GM12878 (cell line): Measurements from ENCODE around the gene PTPRN2. TPM values are rescaled to one million over a fixed set of nuclear protein-coding genes. Genes with fewer than 3 reads are reported as not detected.

Experiments used
- ATAC-seq: fragments of 200-7000 bp; cut with Tn5 transposase; 3 replicates; pipeline ENCODE4 v1.9.1; 2020; ENCODE audit warnings: mild to moderate bottlenecking, moderate library complexity
- BruUV-seq: library from RNA; stranded (reverse); fragments of 400-500 nt; replicated peaks from 2 replicates; lab custom pipeline; 2021; lab: Mats Ljungman, UMichigan
- CTCF ChIA-PET: fragments of 300-600 bp; sonication (Branson Sonifier 250); formaldehyde crosslinking; extraction: SDS; loops from one replicate; lab custom pipeline; 2021; ENCODE audit warnings: inconsistent platforms; lab: Yijun Ruan, JAX
- POLR2A ChIA-PET: fragments of 350-600 bp; formaldehyde crosslinking; extraction: SDS; loops from one replicate; lab custom pipeline; 2021; ENCODE audit warnings: inconsistent platforms; lab: Charles Lee
- RAD21 ChIA-PET: fragments of 300-600 bp; sonication (Branson Sonifier 250); formaldehyde crosslinking; loops from one replicate; lab custom pipeline; 2023; ENCODE audit warnings: antibody characterized with exemption; ENCODE audit not compliant: unreplicated experiment; lab: Charles Lee
- SMC1A ChIA-PET: fragments of 300-600 bp; sonication (Branson Sonifier 250); formaldehyde crosslinking; loops from one replicate; lab custom pipeline; 2023; ENCODE audit not compliant: unreplicated experiment, uncharacterized antibody; lab: Charles Lee
- DNase-seq: peaks from one replicate; pipeline ENCODE4 v3.0.0-alpha.2; 2011; ENCODE audit warnings: low read depth, low spot score
- FAIRE-seq: peaks from 3 replicates; lab custom pipeline; 2011; peaks lifted over from hg19 to GRCh38; lab: Jason Lieb, UNC
- H2AFZ ChIP-seq: 2 replicates; pipeline ENCODE4 v1.6.0; 2011; ENCODE audit warnings: low read depth, low read length, control low read depth; ENCODE audit not compliant: control insufficient read depth
- H3K27ac ChIP-seq: 2 replicates; pipeline ENCODE4 v1.5.1; 2011; ENCODE audit warnings: control low read depth; ENCODE audit not compliant: control insufficient read depth, insufficient read depth
- H3K27me3 ChIP-seq, 2 experiments: replicated peaks in 1 of 2; 2 replicates each; pipeline versions ENCODE4 v1.6.0 to v1.6.1; 2011; ENCODE audit warnings: low read length in 1 of 2; ENCODE audit not compliant: control insufficient read depth in 2 of 2, insufficient read depth in 2 of 2
- H3K36me3 ChIP-seq, 2 experiments: 2 replicates each; pipeline ENCODE4 v1.5.1; 2011; ENCODE audit warnings: low read length in 1 of 2; ENCODE audit not compliant: control insufficient read depth in 2 of 2, insufficient read depth in 2 of 2
- H3K4me1 ChIP-seq: 2 replicates; pipeline ENCODE4 v1.6.1; 2011; ENCODE audit warnings: mild to moderate bottlenecking, low read length, moderate library complexity, mixed read lengths; ENCODE audit not compliant: control insufficient read depth, insufficient read depth
- H3K4me2 ChIP-seq: 2 replicates; pipeline ENCODE4 v1.6.0; 2011; ENCODE audit warnings: control low read depth; ENCODE audit not compliant: control insufficient read depth, insufficient read depth
- H3K4me3 ChIP-seq: fragments of 200-600 bp; sonication (generic); 2 replicates; pipeline ENCODE4 v1.5.1; 2016
- H3K79me2 ChIP-seq: 2 replicates; pipeline ENCODE4 v1.6.0; 2011; ENCODE audit warnings: low read length; ENCODE audit not compliant: control insufficient read depth, insufficient read depth
- H3K9ac ChIP-seq: 2 replicates; pipeline ENCODE4 v1.8.0; 2011; ENCODE audit warnings: low read length, control low read depth, mixed read lengths; ENCODE audit not compliant: control insufficient read depth, insufficient read depth
- H3K9me3 ChIP-seq: replicated peaks from 3 replicates; pipeline ENCODE4 v1.5.1; 2011; ENCODE audit warnings: mild to moderate bottlenecking, low read length; ENCODE audit not compliant: control insufficient read depth, insufficient read depth
- H4K20me1 ChIP-seq: 2 replicates; pipeline ENCODE4 v1.6.0; 2011; ENCODE audit not compliant: control insufficient read depth, insufficient read depth
- CHD1 ChIP-seq: IDR thresholded peaks from 2 replicates; pipeline ENCODE4 v1.6.1; 2012; ENCODE audit warnings: low read depth, low read length, improper control_type of control experiment
- GABPA ChIP-seq: IDR thresholded peaks from 2 replicates; pipeline ENCODE4 v1.6.1; 2014; ENCODE audit warnings: antibody characterized with exemption, low read depth, mild to moderate bottlenecking, inconsistent platforms
- IRF5 ChIP-seq: fragments of 450-650 bp; IDR thresholded peaks from 2 replicates; pipeline ENCODE4 v1.6.1; 2017; ENCODE audit warnings: borderline replicate concordance
- KAT2A ChIP-seq: conservative IDR thresholded peaks from 2 replicates; pipeline ENCODE4 v1.6.1; 2011; ENCODE audit warnings: low read depth, low read length; ENCODE audit not compliant: control insufficient read depth
- NR2C2 ChIP-seq: IDR thresholded peaks from 2 replicates; pipeline ENCODE4 v1.6.1; 2011; ENCODE audit warnings: borderline replicate concordance, low read depth; ENCODE audit not compliant: control insufficient read depth, insufficient read length
- SMAD5 ChIP-seq: IDR thresholded peaks from 2 replicates; pipeline ENCODE4 v1.6.1; 2016; ENCODE audit warnings: antibody characterized with exemption, low read depth
- SP1 ChIP-seq: IDR thresholded peaks from one replicate; pipeline ENCODE4 v1.6.1; 2011; ENCODE audit warnings: low read depth, low read length
- WRNIP1 ChIP-seq: IDR thresholded peaks from 2 replicates; pipeline ENCODE4 v1.6.1; 2011; ENCODE audit warnings: low read depth, low read length, improper control_type of control experiment, borderline replicate concordance
- WGBS: methylation state at CpG from one replicate; pipeline ENCODE4 v1.1.6; 2016; ENCODE audit warnings: low lambda C conversion rate; ENCODE audit not compliant: insufficient replicate concordance, insufficient coverage; ENCODE audit errors: missing lambda C conversion rate; 5-methylcytosine and 5-hydroxymethylcytosine counted together
- in situ Hi-C: fragments of 300-500 bp; cut with MboI; formaldehyde crosslinking; loops from 9 replicates; pipeline ENCODE4 v1.14.3; 2018; ENCODE audit warnings: mixed read lengths
- intact Hi-C: fragments of 100-400 bp; cut with micrococcal nuclease; formaldehyde crosslinking; loops from one replicate; pipeline ENCODE4 v1.14.2; 2022; ENCODE audit not compliant: unreplicated experiment
- polyA plus RNA-seq, 11 experiments: library from polyadenylated mRNA; depleted of rRNA in 4 of 11; unstranded in 6 of 11; stranded (reverse) in 5 of 11; fragments of >200 nt; fragmentation: Nextera tagmentation in 4 of 11; fragmentation: Illumina TruSeq in 1 of 11; extraction: Ambion mirVana in 4 of 11; extraction: Trizol in 1 of 11; gene quantifications; 1 replicate in 1 of 11; 2 replicates in 10 of 11; pipeline versions ENCODE4 v1.2.1 to v1.2.3, GENCODE V29; 2011 to 2016; ENCODE audit warnings: inconsistent platforms in 2 of 11, missing spikeins in 2 of 11, low read depth in 1 of 11
- total RNA-seq, 4 experiments: library from RNA; depleted of rRNA in 3 of 4; stranded (reverse); fragments of >200 nt in 3 of 4; fragmentation: Illumina TruSeq in 1 of 4; extraction: Trizol in 1 of 4; gene quantifications; 2 replicates each; pipeline versions ENCODE4 v1.2.1 to v1.2.3, GENCODE V29; 2013 to 2021
- TF ChIP-seq, protein P1 (sequence below): fragments of 450-650 bp; IDR thresholded peaks from 2 replicates; pipeline ENCODE4 v1.6.1; 2018; ENCODE audit warnings: borderline replicate concordance, mild to moderate bottlenecking; ENCODE audit not compliant: partially characterized antibody
- TF ChIP-seq, protein P2 (sequence below): fragments of 450-650 bp; IDR thresholded peaks from 2 replicates; pipeline ENCODE4 v1.6.1; 2017; ENCODE audit warnings: antibody characterized with exemption, mild to moderate bottlenecking, moderate library complexity
- TF ChIP-seq, protein P3 (sequence below): IDR thresholded peaks from 2 replicates; pipeline ENCODE4 v1.6.1; 2012; ENCODE audit warnings: low read length, inconsistent platforms

Gene PTPRN2
- total and polyA plus RNA-seq, 10 of the 15 experiments (the other 5 are each of a cell fraction or from before 2014, with no cell fraction given), result 5.4 TPM; not detected in 9

DNA sequence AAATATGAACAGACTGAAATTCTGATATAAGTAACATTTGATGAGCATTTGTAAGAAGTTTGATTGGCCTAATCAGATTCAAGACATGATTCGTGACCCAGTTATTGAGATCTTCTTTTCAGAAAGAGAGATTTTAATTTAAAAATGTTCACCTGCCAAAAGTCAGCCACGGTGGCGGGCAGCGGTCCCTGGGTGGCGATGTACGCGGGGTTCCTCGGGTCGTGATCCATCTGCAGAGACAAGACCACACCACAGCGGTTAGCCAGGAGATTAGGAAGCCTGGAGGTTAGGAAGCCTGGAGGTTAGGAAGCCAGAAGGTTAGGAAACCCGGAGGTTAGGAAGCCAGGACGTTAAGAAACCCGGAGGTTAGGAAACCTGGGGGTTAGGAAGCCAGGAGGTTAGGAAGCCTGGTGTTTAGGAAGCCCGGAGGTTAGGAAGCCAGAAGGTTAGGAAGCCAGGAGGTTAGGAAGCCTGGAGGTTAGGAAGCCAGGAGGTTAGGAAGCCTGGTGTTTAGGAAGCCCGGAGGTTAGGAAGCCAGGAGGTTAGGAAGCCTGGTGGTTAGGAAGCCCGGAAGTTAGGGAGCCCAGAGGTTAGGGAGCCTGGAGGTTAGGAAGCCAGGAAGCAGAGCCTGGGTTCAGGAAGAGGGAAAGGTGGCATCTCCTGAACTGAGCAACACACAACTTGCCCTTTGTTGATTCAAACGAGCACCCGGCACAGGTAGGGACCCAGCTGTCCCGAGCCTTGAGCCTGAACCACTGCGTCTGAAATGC lies 992.4 kb downstream of the PTPRN2 start:
- Histone ChIP-seq H3K27ac (no peak overlapping the region), H3K4me1 (no peaks in the 10 kb centered on the region), H3K9ac (no peak overlapping the region), H3K4me2 (no peak overlapping the region), H4K20me1 (no peaks in the 10 kb centered on the region), H3K36me3 (no peaks in the 10 kb centered on the region), H3K4me3 (no peak overlapping the region), H3K27me3 (no peaks in the 10 kb centered on the region), H3K9me3 (no peaks in the 10 kb centered on the region), H3K79me2 (no peaks in the 10 kb centered on the region), H2AFZ (no peak overlapping the region)
- ChIA-PET CTCF (no interaction called here), POLR2A (no interaction called here), SMC1A (no interaction called here), RAD21 (no interaction called here)
- intact Hi-C loops (no loop called here), in situ Hi-C loops (no loop called here)
- BruUV-seq, result no TSS peak
- no peak for DNase-seq
- FAIRE-seq, result no peak
- WGBS, result 37% methylated on average over 20 of the region's 20 CpGs
- TF ChIP-seq, protein P1, sequence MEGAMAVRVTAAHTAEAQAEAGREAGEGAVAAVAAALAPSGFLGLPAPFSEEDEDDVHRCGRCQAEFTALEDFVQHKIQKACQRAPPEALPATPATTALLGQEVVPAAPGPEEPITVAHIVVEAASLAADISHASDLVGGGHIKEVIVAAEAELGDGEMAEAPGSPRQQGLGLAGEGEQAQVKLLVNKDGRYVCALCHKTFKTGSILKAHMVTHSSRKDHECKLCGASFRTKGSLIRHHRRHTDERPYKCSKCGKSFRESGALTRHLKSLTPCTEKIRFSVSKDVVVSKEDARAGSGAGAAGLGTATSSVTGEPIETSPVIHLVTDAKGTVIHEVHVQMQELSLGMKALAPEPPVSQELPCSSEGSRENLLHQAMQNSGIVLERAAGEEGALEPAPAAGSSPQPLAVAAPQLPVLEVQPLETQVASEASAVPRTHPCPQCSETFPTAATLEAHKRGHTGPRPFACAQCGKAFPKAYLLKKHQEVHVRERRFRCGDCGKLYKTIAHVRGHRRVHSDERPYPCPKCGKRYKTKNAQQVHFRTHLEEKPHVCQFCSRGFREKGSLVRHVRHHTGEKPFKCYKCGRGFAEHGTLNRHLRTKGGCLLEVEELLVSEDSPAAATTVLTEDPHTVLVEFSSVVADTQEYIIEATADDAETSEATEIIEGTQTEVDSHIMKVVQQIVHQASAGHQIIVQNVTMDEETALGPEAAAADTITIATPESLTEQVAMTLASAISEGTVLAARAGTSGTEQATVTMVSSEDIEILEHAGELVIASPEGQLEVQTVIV, result no peak
- TF ChIP-seq SP1 (no peak), CHD1 (no peak), IRF5 (no peak), NR2C2 (no peak), GABPA (no peak), KAT2A (no peak), SMAD5 (no peak), WRNIP1 (no peak)
- TF ChIP-seq, protein P2, sequence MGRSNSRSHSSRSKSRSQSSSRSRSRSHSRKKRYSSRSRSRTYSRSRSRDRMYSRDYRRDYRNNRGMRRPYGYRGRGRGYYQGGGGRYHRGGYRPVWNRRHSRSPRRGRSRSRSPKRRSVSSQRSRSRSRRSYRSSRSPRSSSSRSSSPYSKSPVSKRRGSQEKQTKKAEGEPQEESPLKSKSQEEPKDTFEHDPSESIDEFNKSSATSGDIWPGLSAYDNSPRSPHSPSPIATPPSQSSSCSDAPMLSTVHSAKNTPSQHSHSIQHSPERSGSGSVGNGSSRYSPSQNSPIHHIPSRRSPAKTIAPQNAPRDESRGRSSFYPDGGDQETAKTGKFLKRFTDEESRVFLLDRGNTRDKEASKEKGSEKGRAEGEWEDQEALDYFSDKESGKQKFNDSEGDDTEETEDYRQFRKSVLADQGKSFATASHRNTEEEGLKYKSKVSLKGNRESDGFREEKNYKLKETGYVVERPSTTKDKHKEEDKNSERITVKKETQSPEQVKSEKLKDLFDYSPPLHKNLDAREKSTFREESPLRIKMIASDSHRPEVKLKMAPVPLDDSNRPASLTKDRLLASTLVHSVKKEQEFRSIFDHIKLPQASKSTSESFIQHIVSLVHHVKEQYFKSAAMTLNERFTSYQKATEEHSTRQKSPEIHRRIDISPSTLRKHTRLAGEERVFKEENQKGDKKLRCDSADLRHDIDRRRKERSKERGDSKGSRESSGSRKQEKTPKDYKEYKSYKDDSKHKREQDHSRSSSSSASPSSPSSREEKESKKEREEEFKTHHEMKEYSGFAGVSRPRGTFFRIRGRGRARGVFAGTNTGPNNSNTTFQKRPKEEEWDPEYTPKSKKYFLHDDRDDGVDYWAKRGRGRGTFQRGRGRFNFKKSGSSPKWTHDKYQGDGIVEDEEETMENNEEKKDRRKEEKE, result no peak
- TF ChIP-seq, protein P3, sequence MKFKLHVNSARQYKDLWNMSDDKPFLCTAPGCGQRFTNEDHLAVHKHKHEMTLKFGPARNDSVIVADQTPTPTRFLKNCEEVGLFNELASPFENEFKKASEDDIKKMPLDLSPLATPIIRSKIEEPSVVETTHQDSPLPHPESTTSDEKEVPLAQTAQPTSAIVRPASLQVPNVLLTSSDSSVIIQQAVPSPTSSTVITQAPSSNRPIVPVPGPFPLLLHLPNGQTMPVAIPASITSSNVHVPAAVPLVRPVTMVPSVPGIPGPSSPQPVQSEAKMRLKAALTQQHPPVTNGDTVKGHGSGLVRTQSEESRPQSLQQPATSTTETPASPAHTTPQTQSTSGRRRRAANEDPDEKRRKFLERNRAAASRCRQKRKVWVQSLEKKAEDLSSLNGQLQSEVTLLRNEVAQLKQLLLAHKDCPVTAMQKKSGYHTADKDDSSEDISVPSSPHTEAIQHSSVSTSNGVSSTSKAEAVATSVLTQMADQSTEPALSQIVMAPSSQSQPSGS, result no peak
- ATAC-seq, result no peak
